K562 (cell line): ENCODE results near the gene STX7. TPM values are rescaled to one million over a fixed set of nuclear protein-coding genes. Genes with fewer than 3 reads are reported as not detected.

Experiments
- AFF1 ChIP-seq, 2 experiments: fragments of 450-650 bp; IDR thresholded peaks; 2 replicates each; pipeline ENCODE4 v1.6.1; 2018; ENCODE audit warnings: mild to moderate bottlenecking in 2 of 2, low read depth in 1 of 2; ENCODE audit not compliant: partially characterized antibody in 2 of 2
- ATF6 ChIP-seq: sonication (generic); formaldehyde crosslinking; IDR thresholded peaks from 2 replicates; pipeline ENCODE4 v1.4.0; 2020; ENCODE audit warnings: mild to moderate bottlenecking, missing genetic modification reagents
- BHLHE40 ChIP-seq: IDR thresholded peaks from 2 replicates; pipeline ENCODE4 v1.6.1; 2011; ENCODE audit warnings: low read length, improper control_type of control experiment
- CHAMP1 ChIP-seq: fragments of 450-650 bp; IDR thresholded peaks from 2 replicates; pipeline ENCODE4 v1.6.1; 2016; ENCODE audit warnings: mild to moderate bottlenecking
- HMG20A ChIP-seq: fragments of 450-650 bp; formaldehyde crosslinking; conservative IDR thresholded peaks from 2 replicates; pipeline ENCODE4 v1.4.0; 2020; ENCODE audit warnings: mild to moderate bottlenecking, mixed read lengths
- LEF1 ChIP-seq: fragments of 450-650 bp; IDR thresholded peaks from 2 replicates; pipeline ENCODE4 v1.6.1; 2016; ENCODE audit warnings: mild to moderate bottlenecking
- MECOM ChIP-seq: fragments of 250-450 bp; sonication (Bioruptor Pico); IDR thresholded peaks from 2 replicates; pipeline ENCODE4 v1.8.0; 2022; ENCODE audit warnings: inconsistent platforms
- MEIS2 ChIP-seq: fragments of 450-650 bp; IDR thresholded peaks from 2 replicates; pipeline ENCODE4 v1.6.1; 2014; ENCODE audit warnings: mild to moderate bottlenecking; ENCODE audit not compliant: partially characterized antibody
- PREB ChIP-seq: sonication (generic); formaldehyde crosslinking; IDR thresholded peaks from 2 replicates; pipeline ENCODE4 v1.8.1; 2023; ENCODE audit warnings: mild to moderate bottlenecking, missing genetic modification reagents
- RFX1 ChIP-seq: fragments of 450-650 bp; IDR thresholded peaks from 2 replicates; pipeline ENCODE4 v1.6.1; 2016; ENCODE audit warnings: mild to moderate bottlenecking, moderate library complexity
- SIN3B ChIP-seq: fragments of 450-650 bp; IDR thresholded peaks from 2 replicates; pipeline ENCODE4 v1.6.1; 2017; ENCODE audit warnings: low read depth, mild to moderate bottlenecking, moderate library complexity
- TGIF2 ChIP-seq: sonication (generic); formaldehyde crosslinking; IDR thresholded peaks from 2 replicates; pipeline ENCODE4 v1.8.1; 2022; ENCODE audit warnings: mild to moderate bottlenecking, missing genetic modification reagents, moderate library complexity
- ZZZ3 ChIP-seq: fragments of 450-650 bp; IDR thresholded peaks from 2 replicates; pipeline ENCODE4 v1.6.1; 2016; ENCODE audit warnings: antibody characterized with exemption, mild to moderate bottlenecking, moderate library complexity
- polyA plus RNA-seq, 8 experiments: library from polyadenylated mRNA; depleted of rRNA in 4 of 8; stranded (reverse) in 5 of 8; unstranded in 3 of 8; fragments of >200 nt; fragmentation: Nextera tagmentation in 2 of 8; fragmentation: Illumina TruSeq in 1 of 8; extraction: Ambion mirVana in 2 of 8; extraction: Trizol in 1 of 8; gene quantifications; 2 replicates each; pipeline versions ENCODE4 v1.2.1 to v1.2.3, GENCODE V29; 2011 to 2014; ENCODE audit warnings: inconsistent platforms in 1 of 8, missing spikeins in 1 of 8
- total RNA-seq, 7 experiments: library from RNA; depleted of rRNA in 6 of 7; stranded (reverse); fragments of >200 nt in 6 of 7; fragmentation: Illumina TruSeq in 2 of 7; extraction: Trizol in 2 of 7; gene quantifications; 2 replicates each; pipeline versions ENCODE4 v1.2.1 to v1.2.3, GENCODE V29; 2011 to 2021; ENCODE audit warnings: low replicate concordance in 1 of 7

Gene STX7
- total and polyA plus RNA-seq, 9 of the 15 experiments (the other 6 are each of a cell fraction or from before 2014, with no cell fraction given) = 13.0 to 34.4 (median 25.3) TPM

- TF ChIP-seq ZZZ3 = no peak
- TF ChIP-seq HMG20A (CRISPR knock-in tag) = no peak
- TF ChIP-seq PREB (CRISPR knock-in tag) = no peak
- TF ChIP-seq RFX1 = peak; percentile 78
- no peak for TF ChIP-seq TGIF2
- TF ChIP-seq LEF1 = no peak
- no peak for TF ChIP-seq ATF6 (CRISPR knock-in tag)
- TF ChIP-seq SIN3B = no peak
- TF ChIP-seq CHAMP1 = no peak
- peak; percentile 16 for TF ChIP-seq MEIS2
- peak; percentile 59; the same call in 1 of the 2 replicates for TF ChIP-seq MECOM
- no peak for TF ChIP-seq AFF1 (IDR thresholded peaks at IDR 0.05; ENCODE audit: low read depth in 1 of 2, partially characterized antibody in 2 of 2)
- no peak for TF ChIP-seq BHLHE40
- TF ChIP-seq, all 486 proteins: peak for 5
These were observed 34.2 kb downstream of the STX7 start (continued) for GRCh38 chr6:132478674-132479073.
